ENCODE results near the gene SEPTIN11. TPM values are rescaled to one million over a fixed set of nuclear protein-coding genes. Genes with fewer than 3 reads are reported as not detected.
A peak's percentile ranks its signal among the peaks of the same experiment; 100 is the strongest.
"Not testable (repeated sequence)": the region's sequence is repeated elsewhere in the genome, so short reads cannot be mapped to it uniquely, and the experiment has no call there.

SEPTIN11 gene
- total RNA-seq, 1 experiment from 2014 or later, result 283 TPM

- Histone ChIP-seq H3K4me3 (no peak overlapping the region), H3K27ac (no peak overlapping the region), H3K27me3 (replicated peaks) (no peaks in the 10 kb centered on the region), H3K36me3 (peaks cover 74% of the 10 kb centered on the region), H3K4me1 (replicated peaks) (peaks cover 6% of the 10 kb centered on the region), H3K9me3 (replicated peaks) (no peaks in the 10 kb centered on the region)
- DNase-seq (ENCODE audit: low read depth in 1 of 2, low spot score in 2 of 2), result no peak
Measured at GRCh38 chr4:76958891-76959290, 9.3 kb downstream of the SEPTIN11 start.

- H3K36me3 ChIP-seq, result peaks cover 77% of the 10 kb centered on the region
- no peaks in the 10 kb centered on the region for H3K27me3 ChIP-seq (replicated peaks)
- H3K27ac ChIP-seq, result no peak overlapping the region
- no peak for DNase-seq (ENCODE audit: low read depth in 1 of 2, low spot score in 2 of 2)
- H3K4me1 ChIP-seq (replicated peaks), result peaks cover 6% of the 10 kb centered on the region
- no peak overlapping the region for H3K4me3 ChIP-seq
- no peaks in the 10 kb centered on the region for H3K9me3 ChIP-seq (replicated peaks)
Measured at GRCh38 chr4:76960014-76960413, 10.5 kb downstream of the SEPTIN11 start.

- Histone ChIP-seq H3K27me3 (replicated peaks) (no peaks in the 10 kb centered on the region), H3K4me1 (replicated peaks) (peaks cover 6% of the 10 kb centered on the region), H3K9me3 (replicated peaks) (no peaks in the 10 kb centered on the region), H3K36me3 (peaks cover 56% of the 10 kb centered on the region), H3K27ac (no peak overlapping the region), H3K4me3 (no peak overlapping the region)
- no peak for DNase-seq (ENCODE audit: low read depth in 1 of 2, low spot score in 2 of 2)
Measured at GRCh38 chr4:76962406-76963130, 13.0 kb downstream of the SEPTIN11 start.

GRCh38 chr4:76963131-76963750, 13.7 kb downstream of the SEPTIN11 start:
- Histone ChIP-seq H3K27me3 (replicated peaks) (no peaks in the 10 kb centered on the region), H3K27ac (no peak overlapping the region), H3K4me3 (no peak overlapping the region), H3K9me3 (replicated peaks) (no peaks in the 10 kb centered on the region), H3K36me3 (peaks cover 56% of the 10 kb centered on the region), H3K4me1 (replicated peaks) (peaks cover 6% of the 10 kb centered on the region)
- DNase-seq (ENCODE audit: low read depth in 1 of 2, low spot score in 2 of 2), result no peak

GRCh38 chr4:76963927-76964326, 14.4 kb downstream of the SEPTIN11 start:
- H3K9me3 ChIP-seq (replicated peaks), result not testable (repeated sequence)

GRCh38 chr4:76964769-76965168, 15.2 kb downstream of the SEPTIN11 start:
- Histone ChIP-seq H3K4me1 (replicated peaks) (peaks cover 6% of the 10 kb centered on the region), H3K27me3 (replicated peaks) (no peaks in the 10 kb centered on the region), H3K36me3 (peaks cover 49% of the 10 kb centered on the region), H3K9me3 (replicated peaks) (no peaks in the 10 kb centered on the region), H3K4me3 (no peak overlapping the region), H3K27ac (no peak overlapping the region)
- DNase-seq (ENCODE audit: low read depth in 1 of 2, low spot score in 2 of 2), result no peak

More at GRCh38 chr4:76963927-76964326, 14.4 kb downstream of the SEPTIN11 start:
- not testable (repeated sequence) for H3K27me3 ChIP-seq (replicated peaks); H3K4me3 ChIP-seq; H3K4me1 ChIP-seq (replicated peaks); DNase-seq (ENCODE audit: low read depth in 1 of 2, low spot score in 2 of 2); H3K27ac ChIP-seq
- peaks cover 53% of the 10 kb centered on the region for H3K36me3 ChIP-seq

GRCh38 chr4:76965866-76966579, 16.5 kb downstream of the SEPTIN11 start:
- no peaks in the 10 kb centered on the region for H3K9me3 ChIP-seq (replicated peaks)
- H3K36me3 ChIP-seq, result peaks cover 37% of the 10 kb centered on the region
- H3K27me3 ChIP-seq (replicated peaks), result no peaks in the 10 kb centered on the region
- H3K4me1 ChIP-seq (replicated peaks), result no peaks in the 10 kb centered on the region; the same call in none of the 2 replicates
- DNase-seq (ENCODE audit: low read depth in 1 of 2, low spot score in 2 of 2), result no peak
- H3K27ac ChIP-seq, result no peak overlapping the region
- H3K4me3 ChIP-seq, result no peak overlapping the region

- peaks cover 4% of the 10 kb centered on the region for H3K4me1 ChIP-seq (replicated peaks)
- no peak overlapping the region for H3K4me3 ChIP-seq
- H3K27me3 ChIP-seq (replicated peaks), result no peaks in the 10 kb centered on the region
- no peak for DNase-seq (ENCODE audit: low read depth in 1 of 2, low spot score in 2 of 2)
- no peak overlapping the region for H3K27ac ChIP-seq
- H3K9me3 ChIP-seq (replicated peaks), result no peaks in the 10 kb centered on the region
- H3K36me3 ChIP-seq, result peaks cover 40% of the 10 kb centered on the region
Measured at GRCh38 chr4:76968937-76969336, 19.4 kb downstream of the SEPTIN11 start.

- no peak for DNase-seq (ENCODE audit: low read depth in 1 of 2, low spot score in 2 of 2)
- no peak overlapping the region for H3K27ac ChIP-seq
- H3K36me3 ChIP-seq, result peaks cover 40% of the 10 kb centered on the region
- no peaks in the 10 kb centered on the region for H3K27me3 ChIP-seq (replicated peaks)
- no peak overlapping the region for H3K4me3 ChIP-seq
- H3K9me3 ChIP-seq (replicated peaks), result no peaks in the 10 kb centered on the region
- peaks cover 9% of the 10 kb centered on the region for H3K4me1 ChIP-seq (replicated peaks)
Measured at GRCh38 chr4:76969495-76969894, 19.9 kb downstream of the SEPTIN11 start.

GRCh38 chr4:76969941-76970529, 20.5 kb downstream of the SEPTIN11 start:
- Histone ChIP-seq H3K4me3 (no peak overlapping the region), H3K36me3 (peaks cover 38% of the 10 kb centered on the region), H3K27me3 (replicated peaks) (no peaks in the 10 kb centered on the region), H3K9me3 (replicated peaks) (no peaks in the 10 kb centered on the region), H3K27ac (no peak overlapping the region), H3K4me1 (replicated peaks) (peaks cover 11% of the 10 kb centered on the region)
- no peak for DNase-seq (ENCODE audit: low read depth in 1 of 2, low spot score in 2 of 2)

GRCh38 chr4:76972306-76972705, 22.8 kb downstream of the SEPTIN11 start:
- Histone ChIP-seq H3K36me3 (peaks cover 58% of the 10 kb centered on the region), H3K27ac (no peak overlapping the region; the same call in 1 of the 2 replicates), H3K4me3 (no peak overlapping the region), H3K4me1 (replicated peaks) (peaks cover 23% of the 10 kb centered on the region), H3K9me3 (replicated peaks) (no peaks in the 10 kb centered on the region), H3K27me3 (replicated peaks) (no peaks in the 10 kb centered on the region)
- DNase-seq (ENCODE audit: low read depth in 1 of 2, low spot score in 2 of 2), result no peak

- DNase-seq (ENCODE audit: low read depth in 1 of 2, low spot score in 2 of 2), result no peak
- Histone ChIP-seq H3K27me3 (replicated peaks) (no peaks in the 10 kb centered on the region), H3K4me1 (replicated peaks) (peaks cover 40% of the 10 kb centered on the region), H3K9me3 (replicated peaks) (no peaks in the 10 kb centered on the region), H3K27ac (no peak overlapping the region), H3K4me3 (no peak overlapping the region), H3K36me3 (peaks cover 57% of the 10 kb centered on the region)
Measured at GRCh38 chr4:76974150-76974549, 24.6 kb downstream of the SEPTIN11 start.

- no peak for DNase-seq (ENCODE audit: low read depth in 1 of 2, low spot score in 2 of 2)
- Histone ChIP-seq H3K9me3 (replicated peaks) (no peaks in the 10 kb centered on the region), H3K4me1 (replicated peaks) (peaks cover 61% of the 10 kb centered on the region), H3K27ac (peak overlapping the region; percentile 20), H3K36me3 (peaks cover 64% of the 10 kb centered on the region), H3K27me3 (replicated peaks) (no peaks in the 10 kb centered on the region), H3K4me3 (no peak overlapping the region)
Measured at GRCh38 chr4:76977113-76977512, 27.6 kb downstream of the SEPTIN11 start.

Data from SJSA1 (cell line).